KOPT-K1 (cell line): ENCODE measurements around the gene AMBP.

Experiments
- H3K27ac ChIP-seq: fragments of 200-600 bp; sonication (generic); 2 replicates; pipeline ENCODE4 v1.5.1; 2016; ENCODE audit warnings: antibody characterized with exemption, mild to moderate bottlenecking, low read depth, low read length; ENCODE audit not compliant: poor library complexity, severe bottlenecking
- H3K36me3 ChIP-seq: fragments of 200-600 bp; sonication (generic); 2 replicates; pipeline ENCODE4 v1.5.1; 2017; ENCODE audit warnings: antibody characterized with exemption, mild to moderate bottlenecking, low read length, moderate library complexity; ENCODE audit not compliant: insufficient read depth
- H3K9me3 ChIP-seq: fragments of 200-600 bp; sonication (generic); 2 replicates; pipeline ENCODE4 v1.5.1; 2017; ENCODE audit warnings: antibody characterized with exemption, low read length, mild to moderate bottlenecking; ENCODE audit not compliant: insufficient read depth, poor library complexity, severe bottlenecking

Gene AMBP

GRCh38 chr9:114099669-114100270 lies 21.7 kb upstream of the AMBP start:
- no peaks in the 10 kb centered on the region for H3K9me3 ChIP-seq
- no peak overlapping the region for H3K27ac ChIP-seq
- H3K36me3 ChIP-seq = no peaks in the 10 kb centered on the region

- Histone ChIP-seq H3K9me3 (no peaks in the 10 kb centered on the region), H3K36me3 (no peaks in the 10 kb centered on the region), H3K27ac (no peak within 1 kb of the TSS)
These were observed 21.0 kb upstream of the AMBP start, which contains the start of gene KIF12 for GRCh38 chr9:114098936-114099668. Gene KIF12, minus strand, starts transcription at chr9:114099292. Its CDS starts 16 bp downstream, at chr9:114099276.

- Histone ChIP-seq H3K36me3 (no peaks in the 10 kb centered on the region), H3K9me3 (no peaks in the 10 kb centered on the region), H3K27ac (no peak overlapping the region)
These were observed 20.2 kb upstream of the AMBP start for GRCh38 chr9:114098021-114098935.

- Histone ChIP-seq H3K9me3 (no peaks in the 10 kb centered on the region), H3K27ac (no peak overlapping the region), H3K36me3 (no peaks in the 10 kb centered on the region)
These were observed 19.5 kb upstream of the AMBP start for GRCh38 chr9:114097613-114098020.

GRCh38 chr9:114096866-114097612 lies 18.9 kb upstream of the AMBP start:
- H3K36me3 ChIP-seq = no peaks in the 10 kb centered on the region
- H3K9me3 ChIP-seq = no peaks in the 10 kb centered on the region
- no peak overlapping the region for H3K27ac ChIP-seq

- Histone ChIP-seq H3K27ac (no peak overlapping the region), H3K36me3 (no peaks in the 10 kb centered on the region), H3K9me3 (no peaks in the 10 kb centered on the region)
These were observed 18.0 kb upstream of the AMBP start for GRCh38 chr9:114096041-114096511.

- no peaks in the 10 kb centered on the region for H3K9me3 ChIP-seq
- H3K27ac ChIP-seq = no peak overlapping the region
- no peaks in the 10 kb centered on the region for H3K36me3 ChIP-seq
These were observed 16.9 kb upstream of the AMBP start for GRCh38 chr9:114094971-114095370.

- Histone ChIP-seq H3K27ac (no peak overlapping the region), H3K36me3 (no peaks in the 10 kb centered on the region), H3K9me3 (no peaks in the 10 kb centered on the region)
These were observed 15.8 kb upstream of the AMBP start for GRCh38 chr9:114093761-114094505.

- Histone ChIP-seq H3K9me3 (no peaks in the 10 kb centered on the region), H3K27ac (no peak overlapping the region), H3K36me3 (no peaks in the 10 kb centered on the region)
These were observed 15.0 kb upstream of the AMBP start for GRCh38 chr9:114093031-114093471.

- Histone ChIP-seq H3K27ac (no peak overlapping the region), H3K36me3 (no peaks in the 10 kb centered on the region), H3K9me3 (no peaks in the 10 kb centered on the region)
These were observed 14.2 kb upstream of the AMBP start for GRCh38 chr9:114092336-114092735.

- Histone ChIP-seq H3K36me3 (no peaks in the 10 kb centered on the region), H3K27ac (no peak overlapping the region), H3K9me3 (no peaks in the 10 kb centered on the region)
These were observed 13.6 kb upstream of the AMBP start for GRCh38 chr9:114091711-114092110.

GRCh38 chr9:114090798-114091197 lies 12.7 kb upstream of the AMBP start:
- Histone ChIP-seq H3K27ac (no peak overlapping the region), H3K36me3 (no peaks in the 10 kb centered on the region), H3K9me3 (no peaks in the 10 kb centered on the region)

- Histone ChIP-seq H3K27ac (no peak overlapping the region), H3K36me3 (no peaks in the 10 kb centered on the region), H3K9me3 (no peaks in the 10 kb centered on the region)
These were observed 11.2 kb upstream of the AMBP start for GRCh38 chr9:114089206-114089840.
